GF-D8 (cell line): Measurements from ENCODE around the gene MID1.
A peak's percentile ranks its signal among the peaks of the same experiment; 100 is the strongest.

ENCODE experiments used
- DNase-seq: peaks from one replicate; lab custom pipeline; 2025; lab: John Stamatoyannopoulos, UW

Gene MID1

GRCh38 chrX:10433296-10433965 lies 187.0 kb downstream of the MID1 start:
- no peak for DNase-seq

GRCh38 chrX:10429908-10430307 lies 190.5 kb downstream of the MID1 start:
- DNase-seq: no peak

- no peak for DNase-seq
These were observed 193.1 kb downstream of the MID1 start for GRCh38 chrX:10427249-10427648.

- DNase-seq: no peak
These were observed 196.7 kb downstream of the MID1 start for GRCh38 chrX:10423716-10424115.

- no peak for DNase-seq
These were observed 200.3 kb downstream of the MID1 start for GRCh38 chrX:10420134-10420533.

- no peak for DNase-seq
These were observed 204.0 kb downstream of the MID1 start for GRCh38 chrX:10416424-10416823.

GRCh38 chrX:10415306-10416001 lies 204.9 kb downstream of the MID1 start:
- DNase-seq: no peak

- no peak for DNase-seq
These were observed 205.5 kb downstream of the MID1 start for GRCh38 chrX:10414862-10415261.

GRCh38 chrX:10414156-10414824 lies 206.1 kb downstream of the MID1 start:
- DNase-seq: no peak

GRCh38 chrX:10404436-10404835 lies 215.9 kb downstream of the MID1 start:
- no peak for DNase-seq

- DNase-seq: no peak
These were observed 219.1 kb downstream of the MID1 start for GRCh38 chrX:10401239-10401638.

- DNase-seq: no peak
These were observed 221.2 kb downstream of the MID1 start for GRCh38 chrX:10399043-10399741.

GRCh38 chrX:10398215-10398614 lies 222.2 kb downstream of the MID1 start:
- no peak for DNase-seq

- peak; percentile 1 for DNase-seq
These were observed 223.0 kb downstream of the MID1 start for GRCh38 chrX:10397349-10397748.

- DNase-seq: peak; percentile 15
These were observed 224.7 kb downstream of the MID1 start for GRCh38 chrX:10395643-10396042.
